ENCODE measurements around the gene ZNF595. TPM values are rescaled to one million over a fixed set of nuclear protein-coding genes. Genes with fewer than 3 reads are reported as not detected.
"Not testable (repeated sequence)": the region's sequence is repeated elsewhere in the genome, so short reads cannot be mapped to it uniquely, and the experiment has no call there.

The ZNF595 gene
- total RNA-seq, 1 donor from 2014 or later = 3.3 TPM

- intact Hi-C loops (cut with micrococcal nuclease) = no loop called here
Observed at GRCh38 chr4:85951-86350, 32.8 kb downstream of the ZNF595 start.

- intact Hi-C loops (cut with micrococcal nuclease) = not testable (repeated sequence)
Observed at GRCh38 chr4:86559-87324, 33.6 kb downstream of the ZNF595 start.

GRCh38 chr4:98386-98785 lies 45.3 kb downstream of the ZNF595 start:
- intact Hi-C loops (cut with micrococcal nuclease) = no loop called here

- intact Hi-C loops (cut with micrococcal nuclease) = no loop called here
Observed at GRCh38 chr4:99863-100262, 46.7 kb downstream of the ZNF595 start.

- intact Hi-C loops (cut with micrococcal nuclease) = no loop called here
Observed at GRCh38 chr4:107083-107443, 53.9 kb downstream of the ZNF595 start.

- intact Hi-C loops (cut with micrococcal nuclease) = no loop called here
Observed at GRCh38 chr4:107444-108429, 54.6 kb downstream of the ZNF595 start.

GRCh38 chr4:112771-113170 lies 59.6 kb downstream of the ZNF595 start:
- intact Hi-C loops (cut with micrococcal nuclease) = no loop called here

- intact Hi-C loops (cut with micrococcal nuclease) = no loop called here
Observed at GRCh38 chr4:113732-114131, 60.6 kb downstream of the ZNF595 start.

- intact Hi-C loops (cut with micrococcal nuclease) = no loop called here
Observed at GRCh38 chr4:114149-114548, 61.0 kb downstream of the ZNF595 start.

GRCh38 chr4:116499-116898 lies 63.4 kb downstream of the ZNF595 start:
- intact Hi-C loops (cut with micrococcal nuclease) = no loop called here

GRCh38 chr4:120616-121015 lies 67.5 kb downstream of the ZNF595 start:
- intact Hi-C loops (cut with micrococcal nuclease) = loop anchor here (1.0 to 5.0 kb wide), 6 partner anchors 122 to 662 kb away; partner anchors contain the start of genes PCGF3, PIGG, ZNF141 and ZNF721

GRCh38 chr4:121408-122084 lies 68.4 kb downstream of the ZNF595 start:
- intact Hi-C loops (cut with micrococcal nuclease) = loop anchor here (1.0 to 5.0 kb wide), 6 partner anchors 121 to 661 kb away; partner anchors contain the start of genes PCGF3, PIGG, ZNF141 and ZNF721

- intact Hi-C loops (cut with micrococcal nuclease) = loop anchor here (5.0 kb wide), 5 partner anchors 118 to 658 kb away; partner anchors contain the start of genes PCGF3, PIGG and ZNF721
Observed at GRCh38 chr4:123922-124274, 70.8 kb downstream of the ZNF595 start.

GRCh38 chr4:124275-125081 lies 71.4 kb downstream of the ZNF595 start, which contains the start of gene ZNF718:
Gene ZNF718 (plus strand): TSS chr4:124501. CDS start chr4:124671, 170 bp downstream.
- intact Hi-C loops (cut with micrococcal nuclease) = loop anchor here (5.0 kb wide), 5 partner anchors 118 to 658 kb away; partner anchors contain the start of genes PCGF3, PIGG and ZNF721

GRCh38 chr4:125091-125771 lies 72.1 kb downstream of the ZNF595 start:
- intact Hi-C loops (cut with micrococcal nuclease) = no loop called here

- intact Hi-C loops (cut with micrococcal nuclease) = no loop called here
Observed at GRCh38 chr4:125833-126232, 72.7 kb downstream of the ZNF595 start.

- intact Hi-C loops (cut with micrococcal nuclease) = no loop called here
Observed at GRCh38 chr4:132483-132882, 79.4 kb downstream of the ZNF595 start.
